PC-3 (cell line): ENCODE measurements around the gene TMEM143. TPM values are rescaled to one million over a fixed set of nuclear protein-coding genes. Genes with fewer than 3 reads are reported as not detected.

ENCODE experiments used
- ATAC-seq: fragments of 200-7000 bp; cut with Tn5 transposase; 2 replicates; pipeline ENCODE4 v1.9.1; 2020; ENCODE audit warnings: mild to moderate bottlenecking, moderate library complexity
- BruUV-seq: library from RNA; stranded (reverse); fragments of 400-500 nt; replicated peaks from 2 replicates; lab custom pipeline; 2021; lab: Mats Ljungman, UMichigan
- CTCF ChIA-PET: fragments of 300-600 bp; sonication (Branson Sonifier 250); formaldehyde crosslinking; loops from one replicate; lab custom pipeline; 2022; ENCODE audit warnings: antibody characterized with exemption; lab: Charles Lee
- POLR2A ChIA-PET: fragments of 300-600 bp; sonication (Branson Sonifier 250); formaldehyde crosslinking; loops from one replicate; lab custom pipeline; 2022; ENCODE audit warnings: antibody characterized with exemption; ENCODE audit not compliant: unreplicated experiment; lab: Charles Lee
- DNase-seq: peaks from one replicate; pipeline ENCODE4 v3.0.0-alpha.2; 2015
- H2AFZ ChIP-seq: fragments of 300-600 bp; sonication (generic); 2 replicates; pipeline ENCODE4 v1.6.0; 2016; ENCODE audit warnings: antibody characterized with exemption, low read length
- H3F3A ChIP-seq: fragments of 300-600 bp; sonication (generic); one replicate; pipeline ENCODE4 v1.6.0; 2017; ENCODE audit warnings: antibody characterized with exemption, low read length, control low read depth, mild to moderate bottlenecking; ENCODE audit not compliant: unreplicated experiment
- H3K27ac ChIP-seq: fragments of 300-600 bp; sonication (generic); 2 replicates; pipeline ENCODE4 v1.5.1; 2016; ENCODE audit warnings: mild to moderate bottlenecking, low read length
- H3K27me3 ChIP-seq: fragments of 300-600 bp; sonication (generic); 2 replicates; pipeline ENCODE4 v1.6.1; 2016; ENCODE audit warnings: low read length, mixed read lengths
- H3K36me3 ChIP-seq: fragments of 300-600 bp; sonication (generic); 2 replicates; pipeline ENCODE4 v1.6.1; 2016; ENCODE audit warnings: low read depth, mixed run types, low read length, mixed read lengths
- H3K4me1 ChIP-seq: fragments of 300-600 bp; sonication (generic); 2 replicates; pipeline ENCODE4 v1.5.1; 2016; ENCODE audit warnings: low read length; ENCODE audit not compliant: insufficient read depth
- H3K4me2 ChIP-seq: fragments of 300-600 bp; sonication (generic); 2 replicates; pipeline ENCODE4 v1.6.0; 2016; ENCODE audit warnings: low read length
- H3K4me3 ChIP-seq: fragments of 300-600 bp; sonication (generic); 2 replicates; pipeline ENCODE4 v1.5.1; 2016; ENCODE audit warnings: mild to moderate bottlenecking, low read length, mixed read lengths
- H3K79me2 ChIP-seq: fragments of 300-600 bp; sonication (generic); 2 replicates; pipeline ENCODE4 v1.6.1; 2017; ENCODE audit warnings: low read length, mixed read lengths
- H3K9ac ChIP-seq: fragments of 300-600 bp; sonication (generic); 2 replicates; pipeline ENCODE4 v1.6.0; 2016; ENCODE audit warnings: mild to moderate bottlenecking, low read length
- H3K9me2 ChIP-seq: fragments of 300-600 bp; sonication (generic); replicated peaks from 2 replicates; pipeline ENCODE4 v1.6.1; 2016; ENCODE audit warnings: mixed run types, low read length, mixed read lengths
- H3K9me3 ChIP-seq: fragments of 300-600 bp; sonication (generic); 2 replicates; pipeline ENCODE4 v1.6.1; 2016; ENCODE audit warnings: low read length, mixed read lengths
- H4K20me1 ChIP-seq: fragments of 300-600 bp; sonication (generic); 2 replicates; pipeline ENCODE4 v1.6.1; 2016; ENCODE audit warnings: low read length, mixed read lengths
- CTCF ChIP-seq: fragments of 300-600 bp; sonication (generic); conservative IDR thresholded peaks from 2 replicates; pipeline ENCODE4 v1.5.1; 2017; ENCODE audit warnings: antibody characterized with exemption, low read depth, mild to moderate bottlenecking, low read length
- EZH2 ChIP-seq: fragments of 300-600 bp; sonication (generic); IDR thresholded peaks from one replicate; pipeline ENCODE4 v1.6.1; 2017; ENCODE audit warnings: antibody characterized with exemption, mild to moderate bottlenecking, low read length; ENCODE audit not compliant: unreplicated experiment
- EZH2phosphoT487 ChIP-seq: fragments of 300-600 bp; sonication (generic); IDR thresholded peaks from 2 replicates; pipeline ENCODE4 v1.6.1; 2018; ENCODE audit warnings: mild to moderate bottlenecking, antibody characterized with exemption, low read length, borderline replicate concordance
- intact Hi-C: fragments of 100-400 bp; cut with micrococcal nuclease; formaldehyde crosslinking; loops from 2 replicates; pipeline ENCODE4 v1.9.0; 2023
- total RNA-seq: library from RNA; depleted of rRNA; stranded (reverse); fragments of >200 nt; gene quantifications from 2 replicates; pipeline ENCODE4 v1.2.3, GENCODE V29; 2014

Gene TMEM143
- total RNA-seq, 1 experiment from 2014 or later: 7.1 TPM

GRCh38 chr19:48397263-48398101, 33.7 kb upstream of the TMEM143 start:
- H3K4me1 ChIP-seq: peaks cover 9% of the 10 kb centered on the region
- H3K36me3 ChIP-seq: no peaks in the 10 kb centered on the region

GRCh38 chr19:48396824-48397176, 33.1 kb upstream of the TMEM143 start:
- H3K36me3 ChIP-seq: no peaks in the 10 kb centered on the region
- H2AFZ ChIP-seq: no peak overlapping the region
- H3K4me1 ChIP-seq: peaks cover 9% of the 10 kb centered on the region
- no peaks in the 10 kb centered on the region for H4K20me1 ChIP-seq
- no peak for ATAC-seq
- H3K9me2 ChIP-seq: no peaks in the 10 kb centered on the region
- CTCF ChIA-PET: no interaction called here
- no TSS peak for BruUV-seq
- H3K9me3 ChIP-seq: no peaks in the 10 kb centered on the region
- H3F3A ChIP-seq: no peaks in the 10 kb centered on the region
- no peak overlapping the region for H3K9ac ChIP-seq
- no peak overlapping the region for H3K27ac ChIP-seq
- H3K4me3 ChIP-seq: no peak overlapping the region
- no peak overlapping the region for H3K4me2 ChIP-seq
- no peak for TF ChIP-seq EZH2phosphoT487
- no peak for TF ChIP-seq EZH2
- no peak for TF ChIP-seq CTCF
- POLR2A ChIA-PET: no interaction called here
- intact Hi-C loops: no loop called here
- no peaks in the 10 kb centered on the region; the same call in 1 of the 2 replicates for H3K27me3 ChIP-seq
- no peak for DNase-seq
- H3K79me2 ChIP-seq: no peaks in the 10 kb centered on the region

More at GRCh38 chr19:48397263-48398101, 33.7 kb upstream of the TMEM143 start:
- CTCF ChIA-PET: no interaction called here
- Histone ChIP-seq H2AFZ (peak overlapping the region; percentile 67), H4K20me1 (no peaks in the 10 kb centered on the region), H3K4me3 (peak overlapping the region; percentile 64), H3K9me3 (no peaks in the 10 kb centered on the region), H3F3A (no peaks in the 10 kb centered on the region), H3K9ac (peak overlapping the region; percentile 63), H3K79me2 (no peaks in the 10 kb centered on the region), H3K27ac (no peak overlapping the region), H3K4me2 (peak overlapping the region; percentile 81), H3K9me2 (no peaks in the 10 kb centered on the region), H3K27me3 (no peaks in the 10 kb centered on the region; the same call in 1 of the 2 replicates)
- BruUV-seq: no TSS peak
- no peak for ATAC-seq
- intact Hi-C loops: no loop called here
- no peak for DNase-seq
- POLR2A ChIA-PET: no interaction called here
- no peak for TF ChIP-seq EZH2
- TF ChIP-seq CTCF: no peak
- no peak for TF ChIP-seq EZH2phosphoT487
